Pancreas (tissue), 10 donors: ENCODE measurements around the gene UGT1A8. TPM values are rescaled to one million over a fixed set of nuclear protein-coding genes. Genes with fewer than 3 reads are reported as not detected.

ENCODE experiments used
- ATAC-seq, 4 donors: fragments of 200-7000 bp; cut with Tn5 transposase; one replicate each; pipeline versions ENCODE4 v1.8.0 to v1.9.1; 2020; ENCODE audit warnings: mild to moderate bottlenecking in 4 of 4, moderate library complexity in 4 of 4
- DNase-seq, 6 donors: peaks; one replicate each; pipeline ENCODE4 v3.0.0-alpha.2; 2020
- FAIRE-seq: peaks from 2 replicates; lab custom pipeline; 2012; peaks lifted over from hg19 to GRCh38; lab: Jason Lieb, UNC
- H3K27ac ChIP-seq, 4 donors: fragments of 200-600 bp; sonication (generic); 1 replicate in 3 of 4; 2 replicates in 1 of 4; pipeline versions ENCODE4 v1.5.0 to v1.8.0; 2020
- H3K27me3 ChIP-seq, 4 donors: fragments of 200-600 bp; one replicate each; pipeline ENCODE4 v1.8.0; 2021
- H3K36me3 ChIP-seq, 3 donors: fragments of 200-600 bp; sonication (generic) in 1 of 3; one replicate each; pipeline versions ENCODE4 v1.5.0 to v1.8.0; 2020 to 2021
- H3K4me1 ChIP-seq, 3 donors: fragments of 200-600 bp; one replicate each; pipeline ENCODE4 v1.8.0; 2021
- H3K4me3 ChIP-seq, 4 donors: fragments of 200-600 bp; sonication (generic) in 2 of 4; one replicate each; pipeline versions ENCODE4 v1.5.0 to v1.8.0; 2020 to 2021
- H3K9me3 ChIP-seq, 4 donors: fragments of 200-600 bp; one replicate each; pipeline ENCODE4 v1.8.0; 2021
- WGBS, 2 donors: extraction: QIAGEN DNeasy Blood & Tissue Kit; methylation state at CpG; one replicate each; pipeline ENCODE4 v1.1.7; 2013; 5-methylcytosine and 5-hydroxymethylcytosine counted together
- intact Hi-C, 3 donors: fragments of 100-400 bp; cut with DNase I; formaldehyde crosslinking; loops; one replicate each; pipeline versions ENCODE4 v1.11.1 to v1.14.2; 2022
- polyA plus RNA-seq, 2 donors: library from polyadenylated mRNA; stranded (reverse); fragments of 200-250 nt; gene quantifications; one replicate each; pipeline ENCODE4 v1.2.3, GENCODE V29; 2013
- total RNA-seq, 6 donors: library from RNA; stranded (reverse); fragmentation: NEBNext Ultra II Directional in 4 of 6; extraction: Animal tissue kit (Norgen Biotek cat#: 25700) in 4 of 6; gene quantifications; one replicate each; pipeline versions ENCODE4 v1.2.1 to v1.2.4, GENCODE V29; 2021 to 2023
- TF ChIP-seq, protein P1 (sequence below), 4 donors: fragments of 200-600 bp; sonication (generic) in 3 of 4; IDR thresholded peaks; one replicate each; pipeline versions ENCODE4 v1.5.0 to v1.8.0; 2021; ENCODE audit warnings: antibody characterized with exemption in 4 of 4
- donor health status: healthy with polysubstance abuse.
- donor health status: DM: no; HTN: no; CAD: no; lungs with moderate emphysema.
- donor health status: DM: no; HTN: no; CAD: no.
- donor health status: control.
- donor health status: control.
- donor health status: Bipolar disorder and iron deficiency.
- donor health status: DM: yes; HTN: yes; CAD: no.
- donor health status: DM: no; HTN: no; CAD: no.
- donor health status: DM: no; HTN: no; CAD: no.
- donor health status: DM: yes; HTN: yes; CAD: no.

Gene UGT1A8
- total and polyA plus RNA-seq, 8 donors, result 0.12 TPM; not detected in 7

DNA sequence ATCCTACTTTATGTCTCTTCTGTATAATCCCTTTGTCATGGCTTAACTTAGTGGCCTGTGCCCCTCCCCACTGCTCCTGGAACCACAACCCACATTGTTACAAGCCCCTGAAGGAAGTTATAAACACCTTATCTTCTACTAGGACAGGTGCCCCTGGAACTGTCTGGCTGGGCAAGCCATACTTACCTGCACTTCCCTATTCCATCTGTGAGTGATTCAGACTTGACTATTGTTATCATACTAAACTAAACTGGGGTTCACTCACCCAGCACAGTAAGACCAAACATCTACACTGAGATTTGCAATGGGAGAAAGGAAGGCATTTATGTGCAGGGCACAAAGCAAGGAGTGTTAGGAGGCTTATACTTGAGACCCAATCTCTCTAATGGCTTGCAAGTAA lies 71.6 kb downstream of the UGT1A8 start:
- ATAC-seq (no peak), FAIRE-seq (no peak), DNase-seq (no peak)
- peaks cover 0 to 7% (median 0%) of the 10 kb centered on the region in 3 donors for H3K4me1 ChIP-seq
- no peaks in the 10 kb centered on the region for H3K9me3 ChIP-seq
- H3K36me3 ChIP-seq, result no peaks in the 10 kb centered on the region
- intact Hi-C loops, result no loop called here
- no peak overlapping the region for H3K27ac ChIP-seq
- no peaks in the 10 kb centered on the region for H3K27me3 ChIP-seq
- TF ChIP-seq, protein P1, sequence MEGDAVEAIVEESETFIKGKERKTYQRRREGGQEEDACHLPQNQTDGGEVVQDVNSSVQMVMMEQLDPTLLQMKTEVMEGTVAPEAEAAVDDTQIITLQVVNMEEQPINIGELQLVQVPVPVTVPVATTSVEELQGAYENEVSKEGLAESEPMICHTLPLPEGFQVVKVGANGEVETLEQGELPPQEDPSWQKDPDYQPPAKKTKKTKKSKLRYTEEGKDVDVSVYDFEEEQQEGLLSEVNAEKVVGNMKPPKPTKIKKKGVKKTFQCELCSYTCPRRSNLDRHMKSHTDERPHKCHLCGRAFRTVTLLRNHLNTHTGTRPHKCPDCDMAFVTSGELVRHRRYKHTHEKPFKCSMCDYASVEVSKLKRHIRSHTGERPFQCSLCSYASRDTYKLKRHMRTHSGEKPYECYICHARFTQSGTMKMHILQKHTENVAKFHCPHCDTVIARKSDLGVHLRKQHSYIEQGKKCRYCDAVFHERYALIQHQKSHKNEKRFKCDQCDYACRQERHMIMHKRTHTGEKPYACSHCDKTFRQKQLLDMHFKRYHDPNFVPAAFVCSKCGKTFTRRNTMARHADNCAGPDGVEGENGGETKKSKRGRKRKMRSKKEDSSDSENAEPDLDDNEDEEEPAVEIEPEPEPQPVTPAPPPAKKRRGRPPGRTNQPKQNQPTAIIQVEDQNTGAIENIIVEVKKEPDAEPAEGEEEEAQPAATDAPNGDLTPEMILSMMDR (IDR thresholded peaks at IDR 0.05), result no peak
- no peak overlapping the region for H3K4me3 ChIP-seq

DNA sequence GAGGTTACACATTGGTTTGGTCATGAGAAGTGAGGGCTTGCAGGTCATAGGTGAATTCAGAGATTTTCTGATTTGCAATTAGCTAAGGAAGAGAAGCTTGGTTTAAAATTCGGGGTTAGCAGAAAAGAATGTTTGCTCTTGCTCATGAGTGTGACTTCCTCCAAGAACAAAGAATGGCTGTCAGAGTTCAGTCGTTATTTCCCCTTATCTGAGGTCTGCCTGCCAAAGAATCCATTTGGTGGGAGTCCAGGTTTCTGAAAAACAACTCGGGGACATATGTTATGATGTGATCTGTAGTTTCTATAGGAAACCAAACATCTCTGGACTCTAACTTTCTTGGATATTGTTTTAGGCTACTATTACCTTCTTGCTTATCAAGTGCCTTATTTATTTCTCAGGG lies 72.1 kb downstream of the UGT1A8 start:
- intact Hi-C loops, result no loop called here
- Histone ChIP-seq H3K27me3 (no peaks in the 10 kb centered on the region), H3K4me3 (no peak overlapping the region), H3K27ac (no peak overlapping the region), H3K4me1 (peaks cover 0 to 7% (median 0%) of the 10 kb centered on the region in 3 donors), H3K9me3 (no peaks in the 10 kb centered on the region), H3K36me3 (no peaks in the 10 kb centered on the region)
- FAIRE-seq (no peak), ATAC-seq (no peak), DNase-seq (no peak)
- WGBS, 2 donors, result 4 to 6% methylated on average over 3 of the region's 3 CpGs
- TF ChIP-seq, protein P1 (IDR thresholded peaks at IDR 0.05), result no peak

DNA sequence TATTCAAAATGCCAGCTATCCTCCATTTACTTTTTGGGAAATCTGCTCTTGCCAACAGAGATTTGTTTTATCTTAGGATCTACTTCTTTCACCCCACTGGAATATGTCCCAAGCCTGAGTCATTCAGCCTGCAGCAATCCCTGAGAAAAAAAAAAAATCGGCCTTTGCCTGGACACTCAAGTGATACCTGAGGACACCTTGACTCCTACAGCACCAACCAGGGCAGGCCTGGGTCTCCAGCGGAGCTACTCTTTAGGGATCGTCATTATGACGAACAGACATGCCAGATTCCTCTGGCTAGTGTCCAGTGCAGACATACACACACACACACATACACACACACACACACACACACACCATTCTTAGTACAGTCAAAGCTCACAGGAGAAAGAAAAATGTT lies 73.0 kb downstream of the UGT1A8 start:
- Histone ChIP-seq H3K4me1 (peaks cover 0 to 7% (median 0%) of the 10 kb centered on the region in 3 donors), H3K36me3 (no peaks in the 10 kb centered on the region), H3K4me3 (no peak overlapping the region), H3K27ac (no peak overlapping the region), H3K9me3 (no peaks in the 10 kb centered on the region), H3K27me3 (no peaks in the 10 kb centered on the region)
- ATAC-seq (peak in 1 of 4 donors; percentile 38), FAIRE-seq (no peak), DNase-seq (no peak)
- intact Hi-C loops, result no loop called here
- TF ChIP-seq, protein P1 (IDR thresholded peaks at IDR 0.05), result no peak
- WGBS, 2 donors, result 60 to 72% methylated on average over 4 of the region's 4 CpGs

GRCh38 chr2:233691443-233692433 lies 74.3 kb downstream of the UGT1A8 start:
- no peak for DNase-seq
- H3K27me3 ChIP-seq, result no peaks in the 10 kb centered on the region
- no peak overlapping the region for H3K4me3 ChIP-seq
- no peaks in the 10 kb centered on the region for H3K36me3 ChIP-seq
- H3K4me1 ChIP-seq, result peaks cover 0 to 7% (median 0%) of the 10 kb centered on the region in 3 donors
- no peaks in the 10 kb centered on the region for H3K9me3 ChIP-seq
- no peak for FAIRE-seq
- no peak overlapping the region for H3K27ac ChIP-seq
- peak in 2 of 4 donors; percentile 46 to 48 for ATAC-seq
- TF ChIP-seq, protein P1 (IDR thresholded peaks at IDR 0.05), result no peak
- WGBS, 2 donors, result 82 to 84% methylated on average over 11 of the region's 11 CpGs
- intact Hi-C loops, result no loop called here

- intact Hi-C loops, result no loop called here
- Histone ChIP-seq H3K4me1 (peaks cover 0 to 7% (median 0%) of the 10 kb centered on the region in 3 donors), H3K36me3 (no peaks in the 10 kb centered on the region), H3K4me3 (no peak within 1 kb of the TSS), H3K27ac (no peak within 1 kb of the TSS), H3K27me3 (no peaks in the 10 kb centered on the region), H3K9me3 (no peaks in the 10 kb centered on the region)
- WGBS, 2 donors, result 36 to 46% methylated on average over 4 of the region's 4 CpGs
- no peak for FAIRE-seq
- TF ChIP-seq, protein P1 (IDR thresholded peaks at IDR 0.05), result no peak
- DNase-seq, result no peak
- peak; percentile 80 to 94 (median 86) for ATAC-seq
These were observed 75.2 kb downstream of the UGT1A8 start, which contains the start of gene UGT1A6 for GRCh38 chr2:233692648-233693047. Gene UGT1A6, plus strand, starts transcription at chr2:233692890. Its CDS starts 115 bp downstream, at chr2:233693005.
